ENCODE data around the gene COL19A1.

DNA sequence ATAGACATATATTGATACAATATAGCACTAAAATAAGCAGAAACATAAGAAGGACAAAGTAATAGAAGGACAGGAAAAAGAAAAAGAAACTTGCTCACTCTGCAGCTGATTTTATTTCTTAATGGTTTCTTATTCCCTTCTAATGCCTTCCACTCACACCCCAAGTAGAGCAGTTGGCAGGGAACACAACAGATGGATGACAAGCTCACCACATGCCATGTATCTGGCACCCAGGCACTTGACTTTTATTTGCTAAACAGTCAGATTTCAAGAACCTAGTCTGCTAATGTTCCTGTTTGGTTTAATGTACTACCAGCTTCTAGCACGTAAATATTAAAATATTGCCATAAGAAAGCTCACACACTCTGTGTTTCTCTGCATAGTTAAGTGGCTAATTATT lies 87.1 kb downstream of the COL19A1 start:
- TF ChIP-seq, protein P1, sequence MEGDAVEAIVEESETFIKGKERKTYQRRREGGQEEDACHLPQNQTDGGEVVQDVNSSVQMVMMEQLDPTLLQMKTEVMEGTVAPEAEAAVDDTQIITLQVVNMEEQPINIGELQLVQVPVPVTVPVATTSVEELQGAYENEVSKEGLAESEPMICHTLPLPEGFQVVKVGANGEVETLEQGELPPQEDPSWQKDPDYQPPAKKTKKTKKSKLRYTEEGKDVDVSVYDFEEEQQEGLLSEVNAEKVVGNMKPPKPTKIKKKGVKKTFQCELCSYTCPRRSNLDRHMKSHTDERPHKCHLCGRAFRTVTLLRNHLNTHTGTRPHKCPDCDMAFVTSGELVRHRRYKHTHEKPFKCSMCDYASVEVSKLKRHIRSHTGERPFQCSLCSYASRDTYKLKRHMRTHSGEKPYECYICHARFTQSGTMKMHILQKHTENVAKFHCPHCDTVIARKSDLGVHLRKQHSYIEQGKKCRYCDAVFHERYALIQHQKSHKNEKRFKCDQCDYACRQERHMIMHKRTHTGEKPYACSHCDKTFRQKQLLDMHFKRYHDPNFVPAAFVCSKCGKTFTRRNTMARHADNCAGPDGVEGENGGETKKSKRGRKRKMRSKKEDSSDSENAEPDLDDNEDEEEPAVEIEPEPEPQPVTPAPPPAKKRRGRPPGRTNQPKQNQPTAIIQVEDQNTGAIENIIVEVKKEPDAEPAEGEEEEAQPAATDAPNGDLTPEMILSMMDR (IDR thresholded peaks at IDR 0.05): no peak
- no peak for TF ChIP-seq POLR2A (IDR thresholded peaks at IDR 0.05)
